ENCODE data around the gene DRGX. TPM values are rescaled to one million over a fixed set of nuclear protein-coding genes. Genes with fewer than 3 reads are reported as not detected.

The DRGX gene
- not detected in 2 replicates for total RNA-seq (2014; rRNA removed; shearing (Covaris generic); ENCODE audit: low replicate concordance)

DNA sequence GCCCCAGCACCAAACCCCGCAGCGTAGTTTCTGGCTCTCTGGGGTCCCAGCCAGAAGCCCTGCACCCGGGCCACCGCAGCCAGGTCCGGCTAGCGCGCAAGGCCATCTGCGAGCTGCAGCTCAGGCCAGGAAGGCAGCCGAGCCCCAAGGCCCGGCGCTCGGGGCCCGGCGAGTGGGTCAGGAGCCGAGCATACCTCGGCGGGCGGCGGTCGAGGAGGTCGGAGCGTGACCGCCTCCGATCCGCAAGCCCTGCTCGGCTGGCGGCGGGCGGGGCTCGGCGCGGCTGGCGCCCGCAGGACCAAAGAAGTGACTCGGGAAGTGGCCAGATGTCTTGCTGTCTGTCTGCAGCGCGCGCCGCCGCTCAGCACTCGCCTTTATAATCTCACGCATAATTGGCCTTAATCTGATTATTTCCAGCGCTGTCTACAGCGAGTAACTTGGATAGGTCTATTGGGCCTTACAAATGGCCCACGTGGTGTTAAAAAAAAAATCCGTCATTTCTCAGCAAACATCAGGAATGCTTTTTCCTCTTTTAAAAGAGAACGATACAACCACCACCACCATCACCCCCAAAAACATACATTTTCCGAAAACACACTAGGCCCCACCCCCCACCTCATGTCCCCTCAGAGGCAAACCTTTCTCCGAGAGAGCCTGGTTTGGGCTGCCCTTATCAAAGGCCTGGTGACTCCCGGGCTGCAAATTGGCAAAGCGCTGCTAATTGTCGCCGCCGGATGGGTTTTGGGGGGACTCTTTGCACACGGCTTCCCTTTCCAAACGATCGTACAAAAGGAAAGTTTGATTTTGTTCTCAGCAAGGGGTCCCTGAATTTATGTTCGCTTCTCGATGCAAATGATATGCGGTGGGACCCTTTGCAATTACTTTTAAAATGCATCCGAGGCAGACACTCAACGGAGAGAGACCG, at the start of gene DRGX:
TSS of gene DRGX (minus strand) at position 349 of the 925 bp plus-strand sequence. CDS start 649 bp downstream, outside the sequence.
- in situ Hi-C loops (cut with HindIII; ENCODE audit: low pct_unique_long_range_greater_than_20kb, low sequenced_read_pairs) = no loop called here
- DNase-seq (ENCODE audit: low read depth) = no peak

DNA sequence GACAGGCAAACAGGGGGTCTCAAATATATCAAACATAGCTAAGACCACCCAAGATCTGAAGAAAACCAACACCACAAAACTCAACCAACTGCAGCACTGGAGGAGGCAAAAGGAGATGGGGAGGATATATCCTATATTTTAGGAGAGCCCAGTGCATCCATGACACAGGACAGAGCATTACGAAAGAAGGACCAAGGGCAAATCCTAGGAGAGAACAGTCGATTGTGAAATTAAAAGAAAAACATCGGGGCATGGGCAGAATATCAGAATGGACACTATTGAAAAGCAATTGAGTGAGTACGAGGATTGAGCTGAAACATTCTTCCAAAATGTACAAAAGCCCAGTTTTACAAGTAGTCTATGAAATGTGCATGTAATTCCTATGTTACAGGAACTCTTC, 48.5 kb upstream of the DRGX start:
- in situ Hi-C loops (cut with HindIII; ENCODE audit: low pct_unique_long_range_greater_than_20kb, low sequenced_read_pairs) = no loop called here

DNA sequence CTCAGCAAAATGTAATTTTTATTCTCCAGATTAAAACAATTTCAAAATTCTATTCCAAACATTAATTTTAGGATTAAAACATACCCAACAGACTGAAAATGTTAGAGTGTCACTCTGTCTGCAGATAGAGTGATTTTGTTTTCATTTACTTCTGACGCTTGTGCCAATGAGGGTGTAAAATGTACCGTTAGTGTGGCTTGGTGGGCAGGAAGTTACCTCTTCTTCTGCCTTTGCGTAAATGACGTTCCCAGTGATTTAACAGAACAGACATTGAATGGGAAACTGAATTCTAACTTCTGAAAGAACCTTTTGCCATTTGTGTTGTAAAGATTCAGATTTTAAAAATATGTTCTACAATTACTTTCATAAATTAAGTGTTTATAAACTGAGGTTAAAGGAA, 47.0 kb upstream of the DRGX start:
- DNase-seq (ENCODE audit: low read depth) = no peak
- in situ Hi-C loops (cut with HindIII; ENCODE audit: low pct_unique_long_range_greater_than_20kb, low sequenced_read_pairs) = no loop called here

More for the DNA sequence above, 48.5 kb upstream of the DRGX start:
- no peak for DNase-seq (ENCODE audit: low read depth)

DNA sequence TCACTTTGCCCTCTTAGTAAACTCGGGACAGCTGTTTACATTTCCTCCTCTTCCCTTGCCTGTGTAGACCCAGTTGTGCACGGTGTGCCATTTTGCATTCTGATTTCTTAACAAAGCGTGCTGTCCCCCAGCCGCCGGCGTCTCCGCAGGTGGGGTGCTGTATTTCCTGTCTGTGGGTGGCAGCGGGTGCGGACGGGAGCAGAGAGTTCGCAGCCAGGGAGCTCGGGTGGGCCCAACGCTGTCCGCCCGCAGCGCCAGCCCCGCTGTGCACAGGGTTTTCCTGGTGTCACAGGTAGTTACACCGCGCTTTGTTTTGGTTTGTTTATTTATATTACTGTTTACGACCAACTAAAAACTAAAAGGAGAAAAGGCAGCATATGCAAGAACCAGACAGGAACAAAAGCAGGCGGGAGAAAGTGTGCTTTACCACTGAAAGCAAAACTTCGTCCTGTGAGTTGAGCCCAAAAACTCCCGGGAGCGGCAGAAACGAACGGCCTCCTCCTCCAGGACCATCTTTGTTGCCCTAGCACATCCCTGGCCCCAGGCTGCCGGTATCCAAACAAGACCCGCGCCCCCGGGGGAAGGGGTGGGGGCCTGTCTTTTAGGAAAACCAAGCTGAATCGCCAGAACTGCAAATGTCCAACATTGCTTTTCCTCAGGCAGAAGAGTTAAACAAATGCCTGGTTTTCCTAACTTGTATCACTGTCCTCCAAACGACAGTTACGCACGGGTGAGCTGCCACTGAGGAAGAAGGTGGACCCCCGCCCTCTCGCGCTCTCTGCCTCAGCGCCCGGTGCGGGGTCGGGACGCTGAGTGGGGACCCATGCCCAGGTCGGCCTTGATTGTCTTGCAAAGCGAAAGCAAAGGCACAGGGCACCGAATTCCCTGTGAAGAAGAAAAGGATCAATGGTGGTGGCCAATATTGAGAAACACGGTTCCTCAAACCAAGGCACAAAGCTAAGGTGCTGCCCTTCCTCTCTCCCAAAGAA, 45.9 kb upstream of the DRGX start:
- DNase-seq (ENCODE audit: low read depth) = no peak

GRCh38 chr10:49435225-49435624, 39.3 kb upstream of the DRGX start:
- in situ Hi-C loops (cut with HindIII; ENCODE audit: low pct_unique_long_range_greater_than_20kb, low sequenced_read_pairs) = no loop called here
- no peak for DNase-seq (ENCODE audit: low read depth)

More for the DNA sequence above, 45.9 kb upstream of the DRGX start:
- in situ Hi-C loops (cut with HindIII; ENCODE audit: low pct_unique_long_range_greater_than_20kb, low sequenced_read_pairs) = no loop called here

DNA sequence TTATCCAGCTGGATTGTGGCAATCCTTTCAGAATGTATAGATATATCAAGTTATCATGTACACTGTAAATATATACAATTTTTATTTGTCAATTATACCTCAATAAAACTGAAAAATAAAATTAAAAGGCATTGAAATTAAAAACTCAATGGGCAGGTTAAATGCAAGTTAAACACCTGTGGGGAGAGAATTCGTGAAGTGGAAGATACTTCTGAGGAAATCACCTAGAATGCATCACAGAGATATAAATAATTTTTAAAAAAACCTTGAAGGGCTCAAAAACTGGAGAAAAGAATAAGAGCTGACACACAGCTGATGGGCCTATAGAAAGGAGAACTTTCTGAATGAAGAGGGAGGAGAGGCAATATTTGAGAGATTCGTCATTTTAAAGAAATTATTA, 37.2 kb upstream of the DRGX start:
- in situ Hi-C loops (cut with HindIII; ENCODE audit: low pct_unique_long_range_greater_than_20kb, low sequenced_read_pairs) = no loop called here

GRCh38 chr10:49431426-49431825, 35.5 kb upstream of the DRGX start:
- in situ Hi-C loops (cut with HindIII; ENCODE audit: low pct_unique_long_range_greater_than_20kb, low sequenced_read_pairs) = no loop called here
- DNase-seq (ENCODE audit: low read depth) = no peak

More for the DNA sequence above, 37.2 kb upstream of the DRGX start:
- DNase-seq (ENCODE audit: low read depth) = no peak

DNA sequence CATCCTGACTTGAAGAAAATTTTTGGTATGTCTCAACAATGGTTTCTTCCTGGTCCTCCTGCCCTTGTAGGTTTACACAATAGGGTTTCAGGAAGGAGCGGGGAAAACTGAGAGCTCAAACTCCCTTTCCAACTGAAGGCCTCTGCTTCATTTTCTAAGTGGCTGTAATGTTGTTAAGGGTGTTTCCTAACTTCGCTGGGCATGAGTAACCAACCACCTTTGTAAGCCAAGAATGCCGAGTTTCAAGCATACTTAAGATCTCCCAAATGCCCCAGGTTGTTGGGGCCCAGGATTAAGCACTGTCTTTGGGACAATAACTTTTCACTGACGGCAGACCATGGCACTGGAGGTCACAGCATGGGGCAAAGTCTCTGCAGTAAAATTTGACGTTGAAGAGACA, 33.6 kb upstream of the DRGX start:
- in situ Hi-C loops (cut with HindIII; ENCODE audit: low pct_unique_long_range_greater_than_20kb, low sequenced_read_pairs) = no loop called here
- no peak for DNase-seq (ENCODE audit: low read depth)

DNA sequence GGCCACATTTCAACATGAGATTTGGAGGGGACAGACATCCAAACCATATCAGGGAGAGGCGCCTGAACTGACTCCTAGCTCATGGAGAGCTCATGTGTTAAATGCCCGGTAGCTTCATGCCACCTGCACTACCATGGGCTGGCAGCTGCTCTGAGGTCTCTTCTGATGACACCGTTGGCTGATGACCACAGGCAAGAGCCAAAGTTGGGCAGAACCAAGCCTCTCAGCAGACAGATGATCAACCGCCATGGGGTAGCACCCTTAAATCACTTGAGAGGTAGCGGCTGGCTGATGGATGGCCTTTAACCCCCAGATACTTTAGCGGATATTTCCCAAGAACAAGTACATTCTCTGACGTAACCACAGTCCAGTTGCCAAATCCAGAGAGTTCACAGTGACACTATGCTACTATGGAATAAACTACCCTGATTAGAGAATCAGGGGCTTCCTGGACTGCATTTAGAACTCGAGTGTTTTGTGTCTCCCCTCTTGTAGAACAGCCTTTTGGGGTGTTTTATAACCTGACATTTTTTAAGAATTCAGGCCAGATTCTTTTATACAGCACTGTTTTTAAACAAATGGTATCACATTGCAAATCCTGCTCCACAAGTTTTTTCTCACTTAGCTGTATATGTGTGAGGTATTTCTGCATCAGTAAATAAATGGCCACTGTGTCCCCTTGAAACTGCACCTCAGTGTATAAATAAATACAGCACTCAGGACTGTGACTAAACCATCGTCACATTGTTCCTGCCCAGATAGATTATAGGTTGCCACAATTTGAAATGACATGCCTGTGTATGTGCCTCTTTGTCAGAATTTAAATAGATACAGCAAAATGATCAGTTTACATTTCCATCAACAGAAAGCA, 30.8 kb upstream of the DRGX start:
- DNase-seq (ENCODE audit: low read depth) = no peak
- in situ Hi-C loops (cut with HindIII; ENCODE audit: low pct_unique_long_range_greater_than_20kb, low sequenced_read_pairs) = no loop called here

DNA sequence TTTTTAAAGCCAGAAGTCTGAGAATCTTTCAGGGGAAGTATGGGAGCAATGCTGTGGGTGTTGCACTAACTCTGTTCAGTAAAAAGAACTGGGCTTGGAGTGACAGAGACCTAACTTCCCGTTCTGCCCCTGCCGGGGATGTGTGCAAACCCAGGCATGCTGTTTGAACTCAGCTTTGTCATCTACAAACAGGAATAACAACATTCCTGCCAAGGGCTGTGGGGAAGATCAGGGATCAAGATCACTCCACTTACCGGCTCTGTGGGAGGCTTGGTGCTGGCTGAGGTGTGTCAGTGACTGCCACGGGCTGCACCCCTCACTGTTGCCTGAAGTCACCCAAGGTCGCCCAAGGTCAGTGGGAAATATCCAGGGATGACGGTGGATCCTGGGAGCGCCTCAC, 23.1 kb upstream of the DRGX start:
- DNase-seq (ENCODE audit: low read depth) = no peak
- in situ Hi-C loops (cut with HindIII; ENCODE audit: low pct_unique_long_range_greater_than_20kb, low sequenced_read_pairs) = no loop called here

DNA sequence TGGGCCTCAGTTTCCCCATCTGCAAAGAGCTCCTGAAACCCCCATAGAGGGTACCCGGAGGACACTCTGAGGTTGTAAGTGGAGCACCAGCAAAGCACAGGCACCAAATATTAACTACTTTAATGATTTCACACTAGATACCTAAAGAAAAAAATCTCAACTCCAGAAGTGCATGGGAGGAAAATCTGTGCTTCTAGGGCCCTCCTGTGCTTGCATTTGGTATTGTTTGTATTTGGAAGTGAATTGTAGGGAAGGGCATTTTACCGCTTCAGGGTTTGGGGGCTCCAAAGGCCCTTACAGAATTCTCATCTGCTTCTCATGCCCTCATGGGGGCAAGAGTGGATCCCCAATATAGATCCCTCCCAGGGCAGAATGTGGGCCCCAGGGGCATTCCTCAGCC, 22.4 kb upstream of the DRGX start:
- in situ Hi-C loops (cut with HindIII; ENCODE audit: low pct_unique_long_range_greater_than_20kb, low sequenced_read_pairs) = no loop called here
- DNase-seq (ENCODE audit: low read depth) = no peak

DNA sequence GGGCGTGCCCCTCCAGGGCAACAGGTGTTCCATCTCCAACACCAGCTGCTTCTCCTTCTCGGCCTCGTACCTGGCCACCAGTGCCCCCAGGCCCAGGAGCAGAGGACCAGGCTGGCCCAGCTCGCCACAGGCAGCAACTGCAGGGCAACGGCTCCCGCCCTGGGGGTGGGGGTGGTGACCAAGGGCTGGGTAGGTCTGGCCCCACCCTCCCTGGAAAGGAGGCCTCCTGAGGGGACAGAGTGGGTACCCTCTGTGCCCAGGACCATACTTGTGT, 22.1 kb upstream of the DRGX start:
- no peak for DNase-seq (ENCODE audit: low read depth)
- in situ Hi-C loops (cut with HindIII; ENCODE audit: low pct_unique_long_range_greater_than_20kb, low sequenced_read_pairs) = no loop called here

DNA sequence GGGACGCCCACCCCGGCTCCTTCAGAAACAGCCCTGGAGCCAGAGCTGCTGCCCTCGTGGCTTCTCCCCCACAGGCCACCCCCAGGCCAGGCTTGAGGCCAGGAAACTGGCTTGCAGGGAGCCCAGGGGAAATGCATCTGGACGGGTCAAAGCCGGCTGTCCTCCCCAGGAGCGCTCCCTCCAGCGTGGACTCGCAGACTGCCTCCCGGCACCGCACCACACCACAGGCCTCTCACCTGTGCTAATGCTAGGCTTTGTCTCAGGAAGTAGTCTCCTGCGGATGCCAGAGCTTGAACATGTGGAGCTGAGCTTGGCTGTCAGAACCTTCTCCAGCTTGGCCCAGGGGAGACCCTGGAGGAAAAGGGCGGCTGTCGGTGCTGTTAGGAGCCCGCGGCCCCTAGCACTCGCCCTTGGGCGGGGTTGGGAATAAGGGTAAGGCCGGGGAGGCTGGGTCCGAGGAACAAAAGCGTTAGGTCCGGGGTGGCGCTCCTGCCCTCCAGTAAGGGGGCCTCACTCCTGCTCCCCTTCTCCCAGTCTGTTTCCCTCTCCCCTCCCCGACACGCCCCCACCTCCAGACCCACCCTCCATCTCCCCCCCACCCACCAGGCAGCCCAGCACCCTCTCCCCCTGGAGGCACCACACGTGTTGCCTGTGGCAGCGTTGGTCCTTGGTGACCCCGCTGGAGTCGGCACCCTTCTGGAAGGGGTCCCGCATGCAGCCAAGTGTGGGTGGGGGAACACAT, 21.6 kb upstream of the DRGX start:
- in situ Hi-C loops (cut with HindIII; ENCODE audit: low pct_unique_long_range_greater_than_20kb, low sequenced_read_pairs) = no loop called here
- DNase-seq (ENCODE audit: low read depth) = no peak

GRCh38 chr10:49415846-49416245, 20.0 kb upstream of the DRGX start:
- in situ Hi-C loops (cut with HindIII; ENCODE audit: low pct_unique_long_range_greater_than_20kb, low sequenced_read_pairs) = no loop called here

DNA sequence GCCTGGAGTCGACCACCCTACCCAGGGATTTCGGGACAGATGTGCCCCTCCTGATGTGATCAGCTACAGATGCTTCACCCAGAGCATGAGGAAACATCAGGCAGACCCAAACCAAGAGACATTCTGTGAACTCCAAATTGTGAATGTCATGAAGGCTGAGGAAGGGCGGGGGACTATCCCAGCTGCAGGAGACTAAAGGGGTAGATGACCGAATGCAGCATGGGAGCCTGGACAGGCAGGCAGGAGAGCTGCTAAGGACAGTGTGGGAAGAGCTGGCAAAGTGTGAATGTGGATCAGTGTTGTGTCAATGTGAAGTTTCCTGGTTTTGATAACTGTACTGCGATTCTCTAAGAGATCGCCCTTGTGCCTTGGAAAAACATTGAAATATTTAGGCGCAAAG, 19.2 kb upstream of the DRGX start:
- in situ Hi-C loops (cut with HindIII; ENCODE audit: low pct_unique_long_range_greater_than_20kb, low sequenced_read_pairs) = no loop called here
- no peak for DNase-seq (ENCODE audit: low read depth)

More at GRCh38 chr10:49415846-49416245, 20.0 kb upstream of the DRGX start:
- no peak for DNase-seq (ENCODE audit: low read depth)

- DNase-seq (ENCODE audit: low read depth) = no peak
- in situ Hi-C loops (cut with HindIII; ENCODE audit: low pct_unique_long_range_greater_than_20kb, low sequenced_read_pairs) = no loop called here
Observed at GRCh38 chr10:49414496-49414895, 18.6 kb upstream of the DRGX start.

DNA sequence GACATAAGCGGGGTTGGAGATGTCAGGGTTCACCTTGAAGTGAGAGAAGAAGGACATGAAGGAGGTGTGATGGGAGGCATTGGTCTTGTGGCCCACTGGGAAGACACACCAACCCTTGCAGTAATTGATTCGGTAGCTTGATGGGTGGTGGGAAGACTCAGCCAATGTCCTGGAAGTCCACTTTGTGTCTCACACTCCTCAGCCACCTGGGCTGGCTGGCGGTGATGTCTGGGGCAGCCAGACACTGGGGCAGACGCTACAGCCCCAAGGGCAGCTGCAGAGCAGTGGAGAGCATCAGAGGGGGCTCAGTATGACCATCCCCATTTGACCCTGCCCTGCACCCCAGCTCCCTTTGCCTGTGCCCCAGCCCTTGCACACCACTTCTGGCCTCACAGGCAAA, 16.7 kb upstream of the DRGX start:
- in situ Hi-C loops (cut with HindIII; ENCODE audit: low pct_unique_long_range_greater_than_20kb, low sequenced_read_pairs) = no loop called here
- DNase-seq (ENCODE audit: low read depth) = no peak
